IPS-11a (cell line): ENCODE measurements around the gene S1PR4.
"Not testable (repeated sequence)": the region's sequence is repeated elsewhere in the genome, so short reads cannot be mapped to it uniquely, and the experiment has no call there.

Source experiments
- H3K4me3 ChIP-seq: one replicate; pipeline ENCODE4 v1.5.1; 2013; ENCODE audit warnings: low read depth, low read length, control low read depth

The S1PR4 gene

GRCh38 chr19:3192684-3193083 lies 14.1 kb downstream of the S1PR4 start:
- H3K4me3 ChIP-seq = no peak overlapping the region

DNA sequence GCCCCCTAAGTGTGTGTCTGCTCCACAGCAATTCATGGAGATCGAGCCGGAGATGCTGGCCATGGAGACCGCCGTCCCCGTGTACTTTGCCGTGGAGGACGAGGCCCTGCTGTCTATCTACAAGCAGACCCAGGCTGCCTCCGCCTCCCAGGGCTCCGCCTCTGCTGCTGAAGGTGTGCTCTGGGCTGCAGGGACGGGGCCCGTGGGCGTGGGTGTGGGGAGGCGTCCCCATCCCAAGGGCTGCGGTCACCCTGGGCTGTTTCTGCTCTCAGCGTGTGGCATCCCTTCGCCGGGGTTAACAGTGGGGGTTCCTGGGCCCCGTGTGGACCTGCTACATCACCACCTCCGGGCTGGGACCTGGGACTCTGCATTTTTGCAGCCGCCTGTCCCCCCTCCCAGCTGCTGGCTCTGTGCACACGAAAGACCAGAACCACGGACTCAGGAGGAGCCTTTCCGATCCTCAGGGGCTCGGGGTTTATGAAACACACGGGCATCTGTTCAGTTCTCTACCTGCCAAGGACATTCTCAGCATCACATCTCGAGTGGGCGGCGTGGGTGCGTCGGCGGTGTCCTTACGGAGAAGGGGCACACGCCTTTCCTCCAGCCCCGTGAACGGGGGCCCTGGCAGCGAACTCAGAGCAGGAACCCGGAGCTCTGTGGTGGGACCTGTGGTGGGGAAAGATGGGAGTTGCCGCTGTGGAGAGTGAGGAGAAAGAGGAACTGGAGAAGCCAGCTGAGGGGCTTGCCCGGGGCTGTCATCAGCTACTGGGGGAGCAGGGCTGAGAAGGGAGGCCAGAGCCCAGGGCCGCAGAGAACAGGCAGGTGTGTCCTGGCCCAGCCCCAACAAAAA lies 14.9 kb downstream of the S1PR4 start:
- H3K4me3 ChIP-seq = no peak overlapping the region

DNA sequence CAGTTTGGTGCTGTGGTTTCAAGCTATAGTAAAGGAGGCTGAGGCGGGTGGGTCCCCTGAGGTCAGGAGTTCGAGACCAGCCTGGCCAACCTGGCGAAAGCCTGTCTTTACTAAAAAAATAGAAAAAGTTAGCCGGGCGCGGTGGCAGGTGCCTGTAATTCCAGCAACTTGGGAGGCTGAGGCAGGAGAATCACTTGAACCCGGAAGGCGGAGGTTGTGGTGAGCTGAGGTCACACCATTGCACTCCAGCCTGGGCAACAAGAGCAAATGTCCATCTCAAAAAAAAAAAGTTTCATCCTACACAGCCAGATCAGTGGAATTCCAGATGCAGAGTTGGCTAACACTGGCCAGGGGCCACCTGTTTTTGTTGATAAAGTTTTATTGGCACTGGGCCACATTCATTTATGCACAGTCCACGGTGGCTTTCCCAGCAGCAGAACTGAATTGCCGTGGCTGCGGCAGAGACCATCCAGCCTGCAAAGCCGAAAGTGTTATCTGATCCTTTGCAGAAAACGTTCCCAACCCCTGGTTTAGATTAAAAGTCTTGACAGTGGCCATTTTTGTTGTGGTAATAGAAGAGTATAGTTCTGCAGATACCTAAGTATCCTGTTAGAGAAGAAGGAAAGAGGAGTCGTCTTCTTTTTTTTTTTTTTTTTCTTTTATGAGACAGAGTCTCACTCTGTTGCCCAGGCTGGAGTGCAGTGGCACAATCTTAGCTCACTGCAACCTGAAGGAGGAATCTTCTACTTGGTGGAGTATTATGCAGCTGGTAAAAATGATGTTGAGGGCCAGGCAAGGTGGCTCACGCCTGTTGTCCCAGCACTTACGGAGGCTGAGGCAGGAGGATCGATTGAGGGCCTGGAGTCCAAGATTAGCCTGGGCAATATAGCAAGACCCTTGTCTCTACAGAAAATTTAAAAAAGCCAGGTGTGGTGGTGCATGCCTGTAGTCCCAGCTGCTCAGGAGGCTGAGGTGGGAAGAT lies 15.8 kb downstream of the S1PR4 start:
- H3K4me3 ChIP-seq = no peak overlapping the region

GRCh38 chr19:3196064-3196932 lies 17.7 kb downstream of the S1PR4 start:
- no peak overlapping the region for H3K4me3 ChIP-seq

DNA sequence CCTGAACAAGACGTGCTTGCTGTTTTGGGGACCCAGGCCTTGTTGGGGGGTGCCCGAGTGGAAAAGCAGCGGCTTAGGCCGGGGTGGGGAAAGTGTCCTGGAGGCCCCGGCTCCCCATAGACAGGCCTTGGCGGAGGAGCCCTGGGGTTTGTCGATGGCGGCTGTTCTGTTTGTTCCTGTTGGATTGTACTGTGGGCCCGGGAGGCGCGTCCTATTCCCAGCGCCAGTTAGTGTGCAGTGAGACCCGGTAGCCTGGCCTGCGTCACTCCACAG lies 18.3 kb downstream of the S1PR4 start:
- H3K4me3 ChIP-seq = no peak overlapping the region

DNA sequence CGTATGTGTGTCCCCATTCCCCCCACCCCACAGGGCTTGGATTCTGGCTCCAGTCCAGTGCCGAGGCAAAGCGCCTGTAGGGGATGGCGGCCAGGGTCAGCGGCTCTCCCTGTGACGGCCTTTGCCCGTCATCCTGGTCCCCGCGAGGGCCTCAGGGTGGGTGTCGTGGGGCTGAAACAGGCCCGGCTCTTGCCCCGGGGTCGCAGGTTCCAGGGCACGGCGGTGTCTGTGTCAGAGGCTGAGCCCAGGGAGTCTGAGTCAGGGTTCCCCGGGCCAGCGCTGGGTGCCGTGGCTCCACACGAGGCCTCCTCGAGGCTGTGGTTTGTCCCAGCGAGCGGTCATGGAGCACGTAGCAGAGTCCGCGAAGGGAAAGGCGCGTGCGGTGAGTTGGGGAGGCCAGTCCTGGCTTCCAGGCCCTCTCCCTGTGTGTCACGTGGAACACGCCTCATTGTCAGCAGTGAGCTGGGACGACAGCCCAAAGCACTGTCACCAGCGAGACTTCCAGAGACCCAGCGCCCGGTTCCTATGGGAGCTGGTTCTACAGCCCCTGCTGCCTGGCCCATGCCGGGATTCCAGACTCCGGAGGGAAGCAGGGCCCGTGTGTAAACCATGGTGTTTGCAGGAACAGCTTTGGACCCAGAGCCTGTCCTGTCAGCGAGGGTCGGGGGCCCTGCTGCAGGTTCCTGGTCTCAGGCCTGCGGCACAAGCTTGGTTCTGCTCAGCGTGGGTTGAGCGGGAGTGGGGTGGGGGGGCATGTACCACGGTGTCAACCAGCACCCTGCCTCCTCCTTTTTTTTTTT lies 20.5 kb downstream of the S1PR4 start:
- no peak overlapping the region for H3K4me3 ChIP-seq

GRCh38 chr19:3201072-3201700 lies 22.6 kb downstream of the S1PR4 start:
- H3K4me3 ChIP-seq = no peak overlapping the region

GRCh38 chr19:3201911-3202310 lies 23.3 kb downstream of the S1PR4 start:
- no peak overlapping the region for H3K4me3 ChIP-seq

DNA sequence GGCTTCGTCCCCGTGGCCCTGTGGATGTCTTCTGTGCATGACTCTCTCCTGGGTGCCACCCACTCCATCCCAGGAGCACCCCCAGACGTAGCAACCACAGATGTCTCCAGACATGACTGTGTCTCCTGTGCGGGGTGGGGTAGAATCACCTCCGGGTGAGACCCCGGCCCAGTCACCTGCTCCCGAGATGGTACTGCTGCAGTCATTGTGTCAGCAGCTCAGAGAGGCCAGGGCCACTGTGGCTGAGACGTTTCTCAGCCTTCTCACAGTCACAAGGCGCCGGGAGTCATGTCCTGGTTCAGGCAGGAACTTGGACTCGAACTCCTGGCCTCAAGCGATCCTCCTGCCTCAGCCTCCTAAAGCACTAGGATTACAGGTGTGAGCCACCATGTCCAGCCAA lies 23.8 kb downstream of the S1PR4 start:
- H3K4me3 ChIP-seq = no peak overlapping the region

- not testable (repeated sequence) for H3K4me3 ChIP-seq
Observed at GRCh38 chr19:3202895-3203294, 24.3 kb downstream of the S1PR4 start.

- H3K4me3 ChIP-seq = no peak overlapping the region
Observed at GRCh38 chr19:3203805-3204645, 25.5 kb downstream of the S1PR4 start.

GRCh38 chr19:3204646-3205275 lies 26.2 kb downstream of the S1PR4 start:
- no peak overlapping the region for H3K4me3 ChIP-seq

DNA sequence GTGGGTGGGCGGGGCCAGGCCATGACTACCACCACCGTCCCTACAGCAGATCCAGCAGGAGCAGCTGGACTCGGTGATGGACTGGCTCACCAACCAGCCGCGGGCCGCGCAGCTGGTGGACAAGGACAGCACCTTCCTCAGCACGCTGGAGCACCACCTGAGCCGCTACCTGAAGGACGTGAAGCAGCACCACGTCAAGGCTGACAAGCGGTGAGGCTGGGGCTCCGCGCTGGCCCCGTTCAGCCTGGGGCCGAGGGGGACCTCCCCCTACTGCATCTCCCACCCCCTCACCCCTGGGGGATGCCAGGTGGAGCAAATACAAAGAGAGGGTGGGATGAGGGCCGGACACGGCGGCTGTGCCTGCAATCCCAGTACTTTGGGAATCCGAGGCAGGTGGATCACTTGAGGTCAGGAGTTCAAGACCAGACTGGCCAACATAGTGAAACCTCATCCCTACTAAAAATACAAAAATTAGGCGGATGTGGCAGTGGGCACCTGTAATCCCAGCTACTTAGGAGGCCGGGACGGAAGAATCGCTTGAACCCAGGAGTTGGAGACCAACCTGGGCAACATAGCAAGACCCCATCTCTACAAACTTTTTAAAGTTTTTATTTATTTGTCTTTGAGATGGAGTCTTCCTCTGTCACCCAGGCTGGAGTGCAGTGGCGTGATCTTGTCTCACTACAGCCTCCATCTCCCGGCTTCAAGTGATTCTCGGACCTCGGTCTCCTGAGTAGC lies 27.8 kb downstream of the S1PR4 start:
- no peak overlapping the region for H3K4me3 ChIP-seq

- H3K4me3 ChIP-seq = no peak overlapping the region
Observed at GRCh38 chr19:3207461-3208242, 29.1 kb downstream of the S1PR4 start.

DNA sequence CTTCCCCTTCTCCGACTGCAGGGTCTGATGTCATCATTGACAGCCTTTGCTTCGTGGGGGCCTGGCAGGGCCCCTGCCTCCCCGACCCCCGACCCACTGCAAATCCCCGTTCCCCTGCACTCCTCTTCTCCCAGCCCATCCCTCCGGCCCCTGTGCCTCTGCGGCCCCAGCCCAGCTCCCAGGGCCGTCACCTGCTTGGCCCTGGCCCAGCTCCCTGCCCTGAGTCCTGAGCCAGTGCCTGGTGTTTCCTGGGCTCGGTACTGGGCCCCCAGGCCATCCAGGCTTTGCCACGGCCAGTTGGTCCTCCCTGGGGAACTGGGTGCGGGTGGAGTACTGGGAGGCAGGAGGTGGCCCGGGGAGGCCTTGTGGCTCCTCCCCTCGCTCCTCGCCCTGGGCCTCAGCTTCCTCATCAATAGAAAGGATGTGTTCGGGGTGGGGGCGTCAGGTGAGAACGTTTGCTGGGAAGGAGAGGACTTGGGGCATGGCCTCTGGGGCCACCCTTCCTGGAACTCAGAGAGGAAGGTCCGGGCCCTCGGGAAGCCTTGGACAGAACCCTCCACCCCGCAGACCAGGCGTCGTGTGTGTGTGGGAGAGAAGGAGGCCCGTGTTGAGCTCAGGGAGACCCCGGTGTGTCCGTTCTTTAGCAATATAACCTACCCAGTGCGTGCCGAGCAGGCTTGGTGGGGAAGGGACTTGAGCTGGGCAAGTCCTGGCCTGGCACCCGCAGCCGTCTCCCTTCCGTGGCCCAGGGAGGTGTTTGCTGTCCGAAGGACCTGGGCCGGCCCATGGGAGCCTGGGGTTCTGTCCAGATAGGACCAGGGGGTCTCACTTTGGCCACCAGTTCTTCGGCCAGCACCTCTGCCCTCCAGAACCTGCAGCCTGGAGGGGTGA lies 30.0 kb downstream of the S1PR4 start:
- H3K4me3 ChIP-seq = no peak overlapping the region
